ENCODE data around the gene UBL7. TPM values are rescaled to one million over a fixed set of nuclear protein-coding genes. Genes with fewer than 3 reads are reported as not detected.
A peak's percentile ranks its signal among the peaks of the same experiment; 100 is the strongest.

Gene UBL7
- total RNA-seq, 4 donors from 2014 or later: 31.2 to 44.0 (median 35.2) TPM

DNA sequence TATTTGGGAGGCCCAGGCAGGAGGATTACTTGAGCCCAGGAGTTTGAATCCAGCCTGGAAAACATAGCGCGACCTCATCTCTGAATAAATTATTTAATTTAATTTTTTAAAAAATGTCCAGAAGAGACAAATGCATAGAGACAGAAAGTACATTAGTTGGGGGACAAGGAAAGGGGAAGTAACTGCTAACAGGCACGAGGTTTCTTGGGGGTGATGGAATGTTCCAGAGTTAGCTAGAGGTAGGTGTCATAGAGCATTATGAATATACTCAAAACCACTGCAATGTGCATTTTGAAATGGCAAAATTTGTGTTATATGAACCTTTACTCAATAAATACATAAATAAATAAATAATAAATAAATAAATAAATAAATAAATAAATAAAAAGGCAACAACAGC is 61.9 kb downstream of the UBL7 start:
- H3K36me3 ChIP-seq: no peaks in the 10 kb centered on the region
- TF ChIP-seq CTCF (IDR thresholded peaks at IDR 0.05) (no peak), POLR2A (IDR thresholded peaks at IDR 0.05) (no peak)
- no peak overlapping the region for H3K27ac ChIP-seq
- no peak overlapping the region for H3K4me3 ChIP-seq
- peaks cover 0 to 35% (median 0%) of the 10 kb centered on the region in 4 donors for H3K27me3 ChIP-seq
- intact Hi-C loops (cut with DNase I): no loop called here
- no peak for DNase-seq
- WGBS, 2 donors: 78 to 89% methylated on average over 3 of the region's 3 CpGs
- peaks cover 11 to 69% (median 13%) of the 10 kb centered on the region in 3 donors for H3K4me1 ChIP-seq
- H3K9me3 ChIP-seq: no peaks in the 10 kb centered on the region

GRCh38 chr15:74398183-74398582 is 62.8 kb downstream of the UBL7 start:
- intact Hi-C loops (cut with DNase I): no loop called here
- Histone ChIP-seq H3K4me3 (no peak overlapping the region), H3K4me1 (peaks cover 11 to 61% (median 13%) of the 10 kb centered on the region in 3 donors), H3K36me3 (no peaks in the 10 kb centered on the region), H3K27ac (no peak overlapping the region), H3K27me3 (peaks cover 0 to 27% (median 0%) of the 10 kb centered on the region in 4 donors), H3K9me3 (no peaks in the 10 kb centered on the region)
- DNase-seq: no peak
- no peak for TF ChIP-seq CTCF (IDR thresholded peaks at IDR 0.05)
- no peak for TF ChIP-seq POLR2A (IDR thresholded peaks at IDR 0.05)
- 84 to 86% methylated on average over 5 of the region's 5 CpGs for WGBS, 2 donors

GRCh38 chr15:74397239-74398068 is 63.5 kb downstream of the UBL7 start:
- Histone ChIP-seq H3K27me3 (peaks cover 0 to 21% (median 0%) of the 10 kb centered on the region in 4 donors), H3K4me1 (peaks cover 8 to 53% (median 13%) of the 10 kb centered on the region in 3 donors), H3K36me3 (no peaks in the 10 kb centered on the region), H3K4me3 (no peak overlapping the region), H3K27ac (peak overlapping the region in 1 of 4 donors; percentile 16), H3K9me3 (no peaks in the 10 kb centered on the region)
- TF ChIP-seq CTCF (IDR thresholded peaks at IDR 0.05) (no peak), POLR2A (IDR thresholded peaks at IDR 0.05) (no peak)
- intact Hi-C loops (cut with DNase I): no loop called here
- WGBS, 2 donors: 81 to 94% methylated on average over 2 to 3 of the region's 6 CpGs
- DNase-seq: no peak

DNA sequence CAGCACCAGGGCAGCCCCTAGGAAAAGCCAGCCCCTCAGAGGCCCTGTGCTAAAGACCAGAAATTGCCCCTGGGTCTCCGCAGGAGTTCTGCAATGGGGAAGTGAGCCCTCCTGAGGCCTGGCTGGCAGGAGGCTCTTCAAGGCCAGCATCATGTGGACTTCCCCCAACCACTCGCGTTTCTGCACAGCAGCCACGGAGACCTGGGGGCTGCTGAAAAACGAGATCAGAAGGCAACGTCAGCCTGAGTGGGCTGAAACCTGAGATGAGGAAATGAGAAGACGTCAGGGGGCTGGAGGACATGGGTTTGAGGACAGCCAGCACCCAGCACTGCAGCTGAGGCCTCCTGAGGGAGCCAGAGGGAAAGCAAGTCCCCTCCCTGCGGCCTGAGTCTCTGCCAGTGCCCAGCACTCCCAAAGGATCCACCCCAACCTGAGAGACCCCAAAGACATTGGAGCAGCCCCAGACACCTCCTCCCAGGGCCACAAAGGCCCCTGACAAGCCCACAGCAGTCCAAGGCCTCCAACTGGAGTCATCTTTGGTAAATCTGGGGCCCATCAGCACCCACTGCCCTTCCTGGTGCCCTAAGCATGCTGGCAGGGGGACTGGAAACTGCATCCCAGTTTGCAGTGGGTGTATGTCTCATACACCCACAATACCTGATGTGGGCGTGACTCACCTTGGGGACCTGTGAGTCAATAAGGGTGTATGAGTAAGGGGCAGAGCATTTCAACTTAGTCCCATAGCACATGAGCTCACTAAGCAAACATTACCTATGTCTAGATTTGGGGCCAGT is 64.3 kb downstream of the UBL7 start:
- no peak overlapping the region for H3K4me3 ChIP-seq
- H3K4me1 ChIP-seq: peaks cover 8 to 47% (median 11%) of the 10 kb centered on the region in 3 donors
- no peak for DNase-seq
- H3K9me3 ChIP-seq: no peaks in the 10 kb centered on the region
- no peak for TF ChIP-seq POLR2A (IDR thresholded peaks at IDR 0.05)
- TF ChIP-seq CTCF (IDR thresholded peaks at IDR 0.05): no peak
- no peaks in the 10 kb centered on the region for H3K36me3 ChIP-seq
- intact Hi-C loops (cut with DNase I): no loop called here
- WGBS, 2 donors: 51 to 76% methylated on average over 2 to 3 of the region's 9 CpGs
- peak overlapping the region in 1 of 4 donors; percentile 16 for H3K27ac ChIP-seq
- H3K27me3 ChIP-seq: peaks cover 0 to 15% (median 0%) of the 10 kb centered on the region in 4 donors

- Histone ChIP-seq H3K36me3 (no peaks in the 10 kb centered on the region), H3K4me3 (no peak overlapping the region), H3K4me1 (peaks cover 4 to 41% (median 11%) of the 10 kb centered on the region in 3 donors), H3K9me3 (no peaks in the 10 kb centered on the region), H3K27me3 (peaks cover 0 to 10% (median 0%) of the 10 kb centered on the region in 4 donors), H3K27ac (no peak overlapping the region)
- WGBS, 2 donors: 71 to 78% methylated on average over 2 to 6 of the region's 10 CpGs
- intact Hi-C loops (cut with DNase I): no loop called here
- no peak for DNase-seq
- no peak for TF ChIP-seq CTCF (IDR thresholded peaks at IDR 0.05)
- TF ChIP-seq POLR2A (IDR thresholded peaks at IDR 0.05): no peak
Measured at GRCh38 chr15:74396146-74396438, 64.9 kb downstream of the UBL7 start.
